ENCODE data around the gene KMT2C.
A peak's percentile ranks its signal among the peaks of the same experiment; 100 is the strongest.
"Not testable (repeated sequence)": the region's sequence is repeated elsewhere in the genome, so short reads cannot be mapped to it uniquely, and the experiment has no call there.

GRCh38 chr7:152394214-152394613 is 41.6 kb downstream of the KMT2C start:
- TF ChIP-seq, protein P1, sequence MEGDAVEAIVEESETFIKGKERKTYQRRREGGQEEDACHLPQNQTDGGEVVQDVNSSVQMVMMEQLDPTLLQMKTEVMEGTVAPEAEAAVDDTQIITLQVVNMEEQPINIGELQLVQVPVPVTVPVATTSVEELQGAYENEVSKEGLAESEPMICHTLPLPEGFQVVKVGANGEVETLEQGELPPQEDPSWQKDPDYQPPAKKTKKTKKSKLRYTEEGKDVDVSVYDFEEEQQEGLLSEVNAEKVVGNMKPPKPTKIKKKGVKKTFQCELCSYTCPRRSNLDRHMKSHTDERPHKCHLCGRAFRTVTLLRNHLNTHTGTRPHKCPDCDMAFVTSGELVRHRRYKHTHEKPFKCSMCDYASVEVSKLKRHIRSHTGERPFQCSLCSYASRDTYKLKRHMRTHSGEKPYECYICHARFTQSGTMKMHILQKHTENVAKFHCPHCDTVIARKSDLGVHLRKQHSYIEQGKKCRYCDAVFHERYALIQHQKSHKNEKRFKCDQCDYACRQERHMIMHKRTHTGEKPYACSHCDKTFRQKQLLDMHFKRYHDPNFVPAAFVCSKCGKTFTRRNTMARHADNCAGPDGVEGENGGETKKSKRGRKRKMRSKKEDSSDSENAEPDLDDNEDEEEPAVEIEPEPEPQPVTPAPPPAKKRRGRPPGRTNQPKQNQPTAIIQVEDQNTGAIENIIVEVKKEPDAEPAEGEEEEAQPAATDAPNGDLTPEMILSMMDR (IDR thresholded peaks at IDR 0.05): peak; percentile 55
- TF ChIP-seq ZFX (IDR thresholded peaks at IDR 0.05; ENCODE audit: borderline replicate concordance): not testable (repeated sequence)
